Measurements from ENCODE around the gene SPECC1. TPM values are rescaled to one million over a fixed set of nuclear protein-coding genes. Genes with fewer than 3 reads are reported as not detected.

The SPECC1 gene
- total RNA-seq, 1 experiment from 2014 or later = 103 TPM

GRCh38 chr17:20158580-20158979 is 149.4 kb downstream of the SPECC1 start:
- Mint-ChIP-seq H3K4me1 (peaks cover 27% of the 10 kb centered on the region), H3K27me3 (ENCODE audit: low read depth) (no peaks in the 10 kb centered on the region), H3K27ac (no peak overlapping the region), H3K36me3 (peaks cover 9% of the 10 kb centered on the region), H3K4me3 (no peak overlapping the region; the same call in 1 of the 2 replicates), H3K9me3 (no peaks in the 10 kb centered on the region)
- TF ChIP-seq, protein P1, sequence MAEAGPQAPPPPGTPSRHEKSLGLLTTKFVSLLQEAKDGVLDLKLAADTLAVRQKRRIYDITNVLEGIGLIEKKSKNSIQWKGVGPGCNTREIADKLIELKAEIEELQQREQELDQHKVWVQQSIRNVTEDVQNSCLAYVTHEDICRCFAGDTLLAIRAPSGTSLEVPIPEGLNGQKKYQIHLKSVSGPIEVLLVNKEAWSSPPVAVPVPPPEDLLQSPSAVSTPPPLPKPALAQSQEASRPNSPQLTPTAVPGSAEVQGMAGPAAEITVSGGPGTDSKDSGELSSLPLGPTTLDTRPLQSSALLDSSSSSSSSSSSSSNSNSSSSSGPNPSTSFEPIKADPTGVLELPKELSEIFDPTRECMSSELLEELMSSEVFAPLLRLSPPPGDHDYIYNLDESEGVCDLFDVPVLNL (CRISPR knock-in tag; IDR thresholded peaks at IDR 0.05; ENCODE audit: borderline replicate concordance, low read depth) = no peak
- TF ChIP-seq EMX1 (CRISPR knock-in tag; IDR thresholded peaks at IDR 0.05) (no peak), GTF2I (CRISPR knock-in tag; conservative IDR thresholded peaks at IDR 0.05) (no peak), HMGA2 (CRISPR knock-in tag; IDR thresholded peaks at IDR 0.05) (no peak), SMAD4 (CRISPR knock-in tag; IDR thresholded peaks at IDR 0.05) (no peak), STAT6 (CRISPR knock-in tag; conservative IDR thresholded peaks at IDR 0.05; ENCODE audit: low read depth) (no peak), ZNF219 (CRISPR knock-in tag; IDR thresholded peaks at IDR 0.05; ENCODE audit: borderline replicate concordance) (no peak), FOXJ3 (CRISPR knock-in tag; IDR thresholded peaks at IDR 0.05; ENCODE audit: borderline replicate concordance) (no peak), NR1H2 (CRISPR knock-in tag; IDR thresholded peaks at IDR 0.05) (no peak), AFF4 (CRISPR knock-in tag; IDR thresholded peaks at IDR 0.05; ENCODE audit: borderline replicate concordance) (no peak), FOXP1 (CRISPR knock-in tag; IDR thresholded peaks at IDR 0.05; ENCODE audit: borderline replicate concordance) (no peak)
- TF ChIP-seq, protein P2, sequence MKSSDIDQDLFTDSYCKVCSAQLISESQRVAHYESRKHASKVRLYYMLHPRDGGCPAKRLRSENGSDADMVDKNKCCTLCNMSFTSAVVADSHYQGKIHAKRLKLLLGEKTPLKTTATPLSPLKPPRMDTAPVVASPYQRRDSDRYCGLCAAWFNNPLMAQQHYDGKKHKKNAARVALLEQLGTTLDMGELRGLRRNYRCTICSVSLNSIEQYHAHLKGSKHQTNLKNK (CRISPR knock-in tag; IDR thresholded peaks at IDR 0.05) = no peak
- ChIA-PET CTCF (interaction anchor here (0.5 to 1.1 kb wide), 3 partner anchors 36 to 68 kb away, joined by 3 read pairs; no protein-coding TSS in a partner anchor), POLR2A (no interaction called here)
- DNase-seq (ENCODE audit: low spot score) (no peak), ATAC-seq (no peak)

- no peak for ATAC-seq
- H3K4me1 Mint-ChIP-seq = peaks cover 29% of the 10 kb centered on the region
- H3K36me3 Mint-ChIP-seq = peaks cover 10% of the 10 kb centered on the region
- CTCF ChIA-PET = interaction anchor here (1.1 kb wide), 1 partner anchor 161 kb away, joined by 3 read pairs; no protein-coding TSS in a partner anchor
- no peaks in the 10 kb centered on the region for H3K9me3 Mint-ChIP-seq
- H3K27ac Mint-ChIP-seq = no peak overlapping the region
- POLR2A ChIA-PET = no interaction called here
- DNase-seq (ENCODE audit: low spot score) = no peak
- no peak overlapping the region for H3K4me3 Mint-ChIP-seq
- H3K27me3 Mint-ChIP-seq (ENCODE audit: low read depth) = no peaks in the 10 kb centered on the region
- TF ChIP-seq NR2C2 (CRISPR knock-in tag; IDR thresholded peaks at IDR 0.05) = no peak
- TF ChIP-seq TP53 (CRISPR knock-in tag; IDR thresholded peaks at IDR 0.05) = no peak
- TF ChIP-seq, protein P3, sequence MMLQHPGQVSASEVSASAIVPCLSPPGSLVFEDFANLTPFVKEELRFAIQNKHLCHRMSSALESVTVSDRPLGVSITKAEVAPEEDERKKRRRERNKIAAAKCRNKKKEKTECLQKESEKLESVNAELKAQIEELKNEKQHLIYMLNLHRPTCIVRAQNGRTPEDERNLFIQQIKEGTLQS (CRISPR knock-in tag; conservative IDR thresholded peaks at IDR 0.05) = no peak
- TF ChIP-seq GTF2I (CRISPR knock-in tag; conservative IDR thresholded peaks at IDR 0.05) = no peak
- TF ChIP-seq ZNF263 (CRISPR knock-in tag; IDR thresholded peaks at IDR 0.05; ENCODE audit: low read depth) = no peak
- TF ChIP-seq JAZF1 (CRISPR knock-in tag; IDR thresholded peaks at IDR 0.05) = no peak
- no peak for TF ChIP-seq AR (CRISPR knock-in tag; IDR thresholded peaks at IDR 0.05)
- TF ChIP-seq, protein P4, sequence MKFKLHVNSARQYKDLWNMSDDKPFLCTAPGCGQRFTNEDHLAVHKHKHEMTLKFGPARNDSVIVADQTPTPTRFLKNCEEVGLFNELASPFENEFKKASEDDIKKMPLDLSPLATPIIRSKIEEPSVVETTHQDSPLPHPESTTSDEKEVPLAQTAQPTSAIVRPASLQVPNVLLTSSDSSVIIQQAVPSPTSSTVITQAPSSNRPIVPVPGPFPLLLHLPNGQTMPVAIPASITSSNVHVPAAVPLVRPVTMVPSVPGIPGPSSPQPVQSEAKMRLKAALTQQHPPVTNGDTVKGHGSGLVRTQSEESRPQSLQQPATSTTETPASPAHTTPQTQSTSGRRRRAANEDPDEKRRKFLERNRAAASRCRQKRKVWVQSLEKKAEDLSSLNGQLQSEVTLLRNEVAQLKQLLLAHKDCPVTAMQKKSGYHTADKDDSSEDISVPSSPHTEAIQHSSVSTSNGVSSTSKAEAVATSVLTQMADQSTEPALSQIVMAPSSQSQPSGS (CRISPR knock-in tag; IDR thresholded peaks at IDR 0.05; ENCODE audit: borderline replicate concordance, low read depth) = no peak
- no peak for TF ChIP-seq FOXP1 (CRISPR knock-in tag; IDR thresholded peaks at IDR 0.05; ENCODE audit: borderline replicate concordance)
- no peak for TF ChIP-seq ZNF423 (CRISPR knock-in tag; IDR thresholded peaks at IDR 0.05)
- no peak for TF ChIP-seq GABPB1 (CRISPR knock-in tag; IDR thresholded peaks at IDR 0.05)
- TF ChIP-seq NFYB (CRISPR knock-in tag; conservative IDR thresholded peaks at IDR 0.05; ENCODE audit: low read depth) = no peak
Measured at GRCh38 chr17:20159406-20160069, 150.4 kb downstream of the SPECC1 start.
